HepG2 (cell line): Measurements from ENCODE around the gene XXYLT1. TPM values are rescaled to one million over a fixed set of nuclear protein-coding genes. Genes with fewer than 3 reads are reported as not detected.
A peak's percentile ranks its signal among the peaks of the same experiment; 100 is the strongest.

Experiments
- CENPX ChIP-seq: sonication (generic); formaldehyde crosslinking; IDR thresholded peaks from 2 replicates; pipeline ENCODE4 v1.9.0; 2021; ENCODE audit warnings: mild to moderate bottlenecking, missing genetic modification reagents, moderate library complexity
- HHEX ChIP-seq: IDR thresholded peaks from 2 replicates; pipeline ENCODE4 v1.6.1; 2016; ENCODE audit warnings: control low read depth
- HOXA7 ChIP-seq: sonication (generic); formaldehyde crosslinking; IDR thresholded peaks from 2 replicates; pipeline ENCODE4 v1.8.1; 2022; ENCODE audit warnings: mild to moderate bottlenecking, missing genetic modification reagents, moderate library complexity
- KLF16 ChIP-seq, 2 experiments: sonication (generic) in 1 of 2; formaldehyde crosslinking in 1 of 2; IDR thresholded peaks; 2 replicates each; pipeline versions ENCODE4 v1.6.1 to v1.8.0; 2016 to 2023; ENCODE audit warnings: missing genetic modification reagents in 2 of 2, missing compliant biosample characterization in 1 of 2
- PAX8 ChIP-seq: sonication (generic); formaldehyde crosslinking; IDR thresholded peaks from 2 replicates; pipeline ENCODE4 v1.8.0; 2022; ENCODE audit warnings: mild to moderate bottlenecking, missing genetic modification reagents, borderline replicate concordance
- PBX2 ChIP-seq: IDR thresholded peaks from 2 replicates; pipeline ENCODE4 v1.6.1; 2016; ENCODE audit warnings: control low read depth
- SNAPC2 ChIP-seq: sonication (generic); formaldehyde crosslinking; IDR thresholded peaks from 2 replicates; pipeline ENCODE4 v1.8.1; 2022; ENCODE audit warnings: mild to moderate bottlenecking, missing genetic modification reagents
- TMF1 ChIP-seq: sonication (generic); formaldehyde crosslinking; IDR thresholded peaks from 2 replicates; pipeline ENCODE4 v1.8.1; 2022; ENCODE audit warnings: low read depth, missing genetic modification reagents
- YY1 ChIP-seq: IDR thresholded peaks from 2 replicates; pipeline ENCODE4 v1.6.1; 2011; ENCODE audit warnings: low read length, low read depth, moderate library complexity, mild to moderate bottlenecking; ENCODE audit not compliant: insufficient read depth, insufficient replicate concordance
- ZBED4 ChIP-seq: sonication (generic); formaldehyde crosslinking; IDR thresholded peaks from 2 replicates; pipeline ENCODE4 v1.4.0; 2020; ENCODE audit warnings: missing genetic modification reagents, borderline replicate concordance
- ZC3H4 ChIP-seq: sonication (generic); formaldehyde crosslinking; IDR thresholded peaks from 2 replicates; pipeline ENCODE4 v1.4.0; 2020; ENCODE audit warnings: missing genetic modification reagents, borderline replicate concordance
- ZFYVE20 ChIP-seq: sonication (generic); formaldehyde crosslinking; IDR thresholded peaks from 2 replicates; pipeline ENCODE4 v1.8.0; 2023; ENCODE audit warnings: low read depth, mild to moderate bottlenecking, moderate library complexity, missing genetic modification reagents, borderline replicate concordance
- ZKSCAN8 ChIP-seq: IDR thresholded peaks from 2 replicates; pipeline ENCODE4 v1.6.1; 2016; ENCODE audit warnings: borderline replicate concordance, missing genetic modification reagents, missing compliant biosample characterization
- ZNF17 ChIP-seq: sonication (generic); formaldehyde crosslinking; IDR thresholded peaks from 2 replicates; pipeline ENCODE4 v1.5.0; 2020; ENCODE audit warnings: mild to moderate bottlenecking, missing genetic modification reagents
- ZNF207 ChIP-seq: fragments of 450-650 bp; IDR thresholded peaks from 2 replicates; pipeline ENCODE4 v1.6.1; 2016; ENCODE audit warnings: antibody characterized with exemption, borderline replicate concordance
- ZNF225 ChIP-seq: sonication (generic); formaldehyde crosslinking; IDR thresholded peaks from 2 replicates; pipeline ENCODE4 v1.4.0; 2020; ENCODE audit warnings: mild to moderate bottlenecking, missing genetic modification reagents
- ZNF414 ChIP-seq: sonication (generic); formaldehyde crosslinking; IDR thresholded peaks from 2 replicates; pipeline ENCODE4 v1.5.0; 2020; ENCODE audit warnings: missing genetic modification reagents
- ZNF446 ChIP-seq: sonication (generic); formaldehyde crosslinking; IDR thresholded peaks from 2 replicates; pipeline ENCODE4 v1.5.0; 2020; ENCODE audit warnings: mild to moderate bottlenecking, missing genetic modification reagents
- ZNF496 ChIP-seq: sonication (generic); formaldehyde crosslinking; IDR thresholded peaks from 2 replicates; pipeline ENCODE4 v1.8.1; 2023; ENCODE audit warnings: mild to moderate bottlenecking, moderate library complexity, missing genetic modification reagents; ENCODE audit not compliant: insufficient replicate concordance
- ZNF598 ChIP-seq: sonication (generic); formaldehyde crosslinking; IDR thresholded peaks from 2 replicates; pipeline ENCODE4 v1.5.1; 2020; ENCODE audit warnings: mild to moderate bottlenecking, missing genetic modification reagents, borderline replicate concordance
- ZNF660 ChIP-seq: sonication (generic); formaldehyde crosslinking; IDR thresholded peaks from 2 replicates; pipeline ENCODE4 v1.5.1; 2020; ENCODE audit warnings: mild to moderate bottlenecking, low read depth, missing genetic modification reagents, borderline replicate concordance
- ZNF777 ChIP-seq: sonication (generic); formaldehyde crosslinking; IDR thresholded peaks from 2 replicates; pipeline ENCODE4 v1.4.0; 2020; ENCODE audit warnings: missing genetic modification reagents
- ZSCAN5A ChIP-seq: sonication (generic); formaldehyde crosslinking; IDR thresholded peaks from 2 replicates; pipeline ENCODE4 v1.8.0; 2022; ENCODE audit warnings: mild to moderate bottlenecking, missing genetic modification reagents, borderline replicate concordance
- polyA plus RNA-seq, 8 experiments: library from polyadenylated mRNA; depleted of rRNA in 3 of 8; stranded (reverse) in 7 of 8; unstranded in 1 of 8; fragments of >200 nt; fragmentation: Illumina TruSeq in 4 of 8; extraction: Trizol in 4 of 8; gene quantifications; 2 replicates each; pipeline versions ENCODE4 v1.2.1 to v1.2.3, GENCODE V29; 2011 to 2016; ENCODE audit warnings: low read depth in 4 of 8, missing spikeins in 1 of 8, mixed read lengths in 1 of 8; ENCODE audit not compliant: insufficient read depth in 1 of 8
- total RNA-seq, 5 experiments: library from RNA; depleted of rRNA; stranded (reverse); fragments of >200 nt; fragmentation: Illumina TruSeq; extraction: Trizol; gene quantifications; 2 replicates each; pipeline ENCODE4 v1.2.3, GENCODE V29; 2016; ENCODE audit warnings: low read depth in 1 of 5

The XXYLT1 gene
- total and polyA plus RNA-seq, 2 of the 13 experiments (the other 11 are each of a cell fraction or from before 2014, with no cell fraction given): 17.7 to 19.0 TPM

- TF ChIP-seq PBX2 (CRISPR knock-in tag) (no peak), SNAPC2 (CRISPR knock-in tag) (no peak), ZNF17 (CRISPR knock-in tag) (no peak), CENPX (no peak), ZNF414 (CRISPR knock-in tag) (no peak), ZNF446 (no peak), ZNF598 (CRISPR knock-in tag) (peak; percentile 22; the same call in 1 of the 2 replicates), ZC3H4 (CRISPR knock-in tag) (no peak), HHEX (CRISPR knock-in tag) (no peak), ZNF777 (CRISPR knock-in tag) (no peak), ZNF207 (no peak), KLF16 (CRISPR knock-in tag; IDR thresholded peaks at IDR 0.05) (no peak), ZKSCAN8 (CRISPR knock-in tag) (no peak), ZSCAN5A (no peak), ZNF225 (CRISPR knock-in tag) (no peak), ZNF660 (CRISPR knock-in tag) (no peak), ZBED4 (CRISPR knock-in tag) (no peak), ZNF496 (CRISPR knock-in tag) (no peak), PAX8 (CRISPR knock-in tag) (peak; percentile 37; the same call in 1 of the 2 replicates), YY1 (no peak), HOXA7 (CRISPR knock-in tag) (no peak), ZFYVE20 (CRISPR knock-in tag) (no peak), TMF1 (CRISPR knock-in tag) (no peak)
Measured at GRCh38 chr3:195163719-195164572, 107.0 kb downstream of the XXYLT1 start (continued).
